Stimulated activated CD4-positive, alpha-beta T cell treated with anti-CD3 and anti-CD28 coated beads, Interleukin-2, amount 100 ng/mL, for 48 hours (primary cell): ENCODE measurements around the gene PLCXD3.
"Not testable (repeated sequence)": the region's sequence is repeated elsewhere in the genome, so short reads cannot be mapped to it uniquely, and the experiment has no call there.

Experiments used
- DNase-seq, 2 donors: peaks; one replicate each; pipeline ENCODE4 v3.0.0-alpha.2; 2020

Gene PLCXD3

GRCh38 chr5:41510176-41510831 is at the start of gene PLCXD3:
Gene PLCXD3 (minus strand): TSS chr5:41510601. CDS start chr5:41510526, 75 bp downstream.
- DNase-seq = no peak

- no peak for DNase-seq
Observed at GRCh38 chr5:41559184-41559583, 48.8 kb upstream of the PLCXD3 start.

- no peak for DNase-seq
Observed at GRCh38 chr5:41558295-41558694, 47.9 kb upstream of the PLCXD3 start.

- no peak for DNase-seq
Observed at GRCh38 chr5:41547991-41548390, 37.6 kb upstream of the PLCXD3 start.

- DNase-seq = no peak
Observed at GRCh38 chr5:41542183-41542582, 31.8 kb upstream of the PLCXD3 start.

- DNase-seq = no peak
Observed at GRCh38 chr5:41539454-41539853, 29.1 kb upstream of the PLCXD3 start.

GRCh38 chr5:41537581-41537980 is 27.2 kb upstream of the PLCXD3 start:
- DNase-seq = no peak

GRCh38 chr5:41532485-41532884 is 22.1 kb upstream of the PLCXD3 start:
- DNase-seq = no peak

GRCh38 chr5:41527201-41527779 is 16.9 kb upstream of the PLCXD3 start:
- DNase-seq = no peak

GRCh38 chr5:41526699-41527098 is 16.3 kb upstream of the PLCXD3 start:
- no peak for DNase-seq

- no peak for DNase-seq
Observed at GRCh38 chr5:41524174-41524573, 13.8 kb upstream of the PLCXD3 start.

- no peak for DNase-seq
Observed at GRCh38 chr5:41522193-41522786, 11.9 kb upstream of the PLCXD3 start.

- DNase-seq = no peak
Observed at GRCh38 chr5:41519801-41520200, 9.4 kb upstream of the PLCXD3 start.

GRCh38 chr5:41517909-41518308 is 7.5 kb upstream of the PLCXD3 start:
- no peak for DNase-seq

- no peak for DNase-seq
Observed at GRCh38 chr5:41511241-41511640, 840 bp upstream of the PLCXD3 start.

- no peak for DNase-seq
Observed at GRCh38 chr5:41509399-41510175, 814 bp downstream of the PLCXD3 start.

- no peak for DNase-seq
Observed at GRCh38 chr5:41508696-41509398, 1.6 kb downstream of the PLCXD3 start.

- DNase-seq = no peak
Observed at GRCh38 chr5:41508186-41508585, 2.2 kb downstream of the PLCXD3 start.

- no peak for DNase-seq
Observed at GRCh38 chr5:41507501-41507900, 2.9 kb downstream of the PLCXD3 start.

- DNase-seq = no peak
Observed at GRCh38 chr5:41503860-41504259, 6.5 kb downstream of the PLCXD3 start.

GRCh38 chr5:41503310-41503709 is 7.1 kb downstream of the PLCXD3 start:
- DNase-seq = no peak

GRCh38 chr5:41493490-41494126 is 16.8 kb downstream of the PLCXD3 start:
- DNase-seq = not testable (repeated sequence)

GRCh38 chr5:41485533-41485932 is 24.9 kb downstream of the PLCXD3 start:
- DNase-seq = no peak
